HEK293 (cell line): Measurements from ENCODE around the gene PCYOX1L.

Source experiments
- CTCF ChIA-PET: fragments of 350-600 bp; formaldehyde crosslinking; extraction: SDS; loops from one replicate; lab custom pipeline; 2021; ENCODE audit warnings: antibody characterized with exemption; lab: Yijun Ruan, JAX
- POLR2A ChIA-PET: fragments of 300-600 bp; formaldehyde crosslinking; extraction: SDS; loops from one replicate; lab custom pipeline; 2020; ENCODE audit warnings: antibody characterized with exemption, inconsistent platforms; lab: Yijun Ruan, JAX
- H3K27ac ChIP-seq: fragments of 200-500 bp; sonication (Bioruptor generic); 2 replicates; pipeline ENCODE4 v1.5.1; 2014; ENCODE audit warnings: low read depth, low read length, control low read depth, inconsistent platforms; ENCODE audit errors: extremely low read depth
- H3K36me3 ChIP-seq, 2 experiments: fragments of 200-500 bp in 1 of 2; sonication (Bioruptor generic) in 1 of 2; 1 replicate in 1 of 2; 2 replicates in 1 of 2; pipeline ENCODE4 v1.5.1; 2014 to 2017; ENCODE audit warnings: inconsistent platforms in 2 of 2, low read length in 2 of 2; ENCODE audit not compliant: control insufficient read depth in 2 of 2, insufficient read depth in 1 of 2
- H3K4me1 ChIP-seq: fragments of 200-500 bp; sonication (Bioruptor generic); 2 replicates; pipeline ENCODE4 v1.5.1; 2014; ENCODE audit warnings: mild to moderate bottlenecking, low read length, inconsistent platforms; ENCODE audit not compliant: control insufficient read depth, insufficient read depth
- H3K4me3 ChIP-seq: 2 replicates; pipeline ENCODE4 v1.5.1; 2011; ENCODE audit warnings: low read depth, mild to moderate bottlenecking, control low read depth, low read length, moderate library complexity
- H3K9me3 ChIP-seq: fragments of 200-500 bp; sonication (Bioruptor generic); 2 replicates; pipeline ENCODE4 v1.5.1; 2014; ENCODE audit warnings: low read depth, low read length, inconsistent platforms; ENCODE audit not compliant: control insufficient read depth, insufficient read depth
- KLF17 ChIP-seq: fragments of 450-650 bp; formaldehyde crosslinking; IDR thresholded peaks from 2 replicates; pipeline ENCODE4 v1.5.1; 2016; ENCODE audit warnings: missing biosample characterization, missing genetic modification characterization
- REST ChIP-seq: fragments of 450-650 bp; formaldehyde crosslinking; IDR thresholded peaks from 2 replicates; pipeline ENCODE4 v1.5.1; 2016; ENCODE audit warnings: missing biosample characterization, missing genetic modification characterization
- SCRT1 ChIP-seq: fragments of 450-650 bp; formaldehyde crosslinking; IDR thresholded peaks from 2 replicates; pipeline ENCODE4 v1.5.1; 2016; ENCODE audit warnings: missing biosample characterization, missing genetic modification characterization, borderline replicate concordance
- ZBTB26 ChIP-seq: fragments of 450-650 bp; formaldehyde crosslinking; optimal IDR thresholded peaks from 2 replicates; pipeline ENCODE3; 2016; ENCODE audit warnings: missing biosample characterization, mild to moderate bottlenecking, missing genetic modification characterization
- ZBTB6 ChIP-seq: fragments of 450-650 bp; formaldehyde crosslinking; IDR thresholded peaks from 2 replicates; pipeline ENCODE4 v1.5.1; 2017; ENCODE audit warnings: missing biosample characterization, missing genetic modification characterization
- ZBTB7A ChIP-seq: fragments of 450-650 bp; formaldehyde crosslinking; IDR thresholded peaks from 2 replicates; pipeline ENCODE4 v1.5.1; 2016; ENCODE audit warnings: low read depth, missing biosample characterization, missing genetic modification characterization
- ZNF140 ChIP-seq: fragments of 450-650 bp; formaldehyde crosslinking; IDR thresholded peaks from 2 replicates; pipeline ENCODE4 v1.5.1; 2016; ENCODE audit warnings: missing biosample characterization, missing genetic modification characterization
- ZNF148 ChIP-seq: fragments of 450-650 bp; formaldehyde crosslinking; IDR thresholded peaks from 2 replicates; pipeline ENCODE4 v1.5.0; 2017; ENCODE audit warnings: missing biosample characterization, missing genetic modification characterization, borderline replicate concordance
- ZNF184 ChIP-seq: fragments of 450-650 bp; IDR thresholded peaks from 2 replicates; pipeline ENCODE4 v1.5.1; 2018; ENCODE audit warnings: missing biosample characterization, mild to moderate bottlenecking, missing genetic modification characterization
- ZNF19 ChIP-seq: fragments of 450-650 bp; formaldehyde crosslinking; IDR thresholded peaks from 2 replicates; pipeline ENCODE4; 2016; ENCODE audit warnings: missing biosample characterization, missing genetic modification characterization, low read depth
- ZNF324 ChIP-seq: fragments of 450-650 bp; formaldehyde crosslinking; IDR thresholded peaks from 2 replicates; pipeline ENCODE4 v1.5.1; 2016; ENCODE audit warnings: missing biosample characterization, missing genetic modification characterization
- ZNF416 ChIP-seq: fragments of 450-650 bp; formaldehyde crosslinking; IDR thresholded peaks from 2 replicates; pipeline ENCODE4 v1.5.1; 2016; ENCODE audit warnings: missing biosample characterization, missing genetic modification characterization
- ZNF488 ChIP-seq: fragments of 450-650 bp; formaldehyde crosslinking; IDR thresholded peaks from 2 replicates; pipeline ENCODE4 v1.5.1; 2016; ENCODE audit warnings: missing biosample characterization, missing genetic modification characterization
- ZNF518A ChIP-seq: fragments of 450-650 bp; formaldehyde crosslinking; conservative IDR thresholded peaks from 2 replicates; pipeline ENCODE4 v1.5.1; 2016; ENCODE audit warnings: low read depth, missing biosample characterization, missing genetic modification characterization
- ZNF521 ChIP-seq: fragments of 450-650 bp; formaldehyde crosslinking; IDR thresholded peaks from 2 replicates; pipeline ENCODE4 v1.5.1; 2017; ENCODE audit warnings: missing biosample characterization, mild to moderate bottlenecking, missing genetic modification characterization
- ZNF544 ChIP-seq: fragments of 450-650 bp; formaldehyde crosslinking; IDR thresholded peaks from 2 replicates; pipeline ENCODE4 v1.5.0; 2017; ENCODE audit warnings: missing biosample characterization, missing genetic modification characterization
- ZNF585B ChIP-seq: fragments of 450-650 bp; formaldehyde crosslinking; IDR thresholded peaks from 2 replicates; pipeline ENCODE4 v1.5.1; 2016; ENCODE audit warnings: missing biosample characterization, missing genetic modification characterization
- ZNF626 ChIP-seq: fragments of 450-650 bp; sonication (Bioruptor Pico); formaldehyde crosslinking; IDR thresholded peaks from 2 replicates; pipeline ENCODE4 v1.5.1; 2018; ENCODE audit warnings: missing biosample characterization, missing genetic modification characterization, inconsistent platforms
- ZNF785 ChIP-seq: fragments of 450-650 bp; formaldehyde crosslinking; IDR thresholded peaks from 2 replicates; pipeline ENCODE4 v1.5.1; 2016; ENCODE audit warnings: missing biosample characterization, missing genetic modification characterization
- ZNF791 ChIP-seq: fragments of 450-650 bp; formaldehyde crosslinking; IDR thresholded peaks from 2 replicates; pipeline ENCODE4 v1.5.1; 2016; ENCODE audit warnings: missing biosample characterization, missing genetic modification characterization

PCYOX1L gene

GRCh38 chr5:149376104-149376503 lies 18.3 kb downstream of the PCYOX1L start:
- Histone ChIP-seq H3K4me1 (no peaks in the 10 kb centered on the region), H3K36me3 (no peaks in the 10 kb centered on the region), H3K9me3 (no peaks in the 10 kb centered on the region), H3K27ac (no peak overlapping the region), H3K4me3 (no peak overlapping the region)
- TF ChIP-seq ZNF324 (no peak), ZNF140 (tag by site-specific recombination) (no peak), ZNF148 (tag by site-specific recombination) (no peak), ZNF416 (no peak), ZBTB7A (no peak), ZBTB6 (tag by site-specific recombination) (no peak), ZNF518A (tag by site-specific recombination) (no peak), ZNF521 (no peak), ZNF488 (tag by site-specific recombination) (no peak), ZNF544 (no peak), REST (no peak), SCRT1 (tag by site-specific recombination) (no peak), ZNF785 (tag by site-specific recombination) (no peak), ZNF626 (no peak), ZNF585B (no peak), ZNF19 (tag by site-specific recombination) (no peak), KLF17 (tag by site-specific recombination) (no peak), ZNF184 (tag by site-specific recombination) (no peak), ZBTB26 (no peak), ZNF791 (tag by site-specific recombination) (no peak)
- ChIA-PET POLR2A (no interaction called here), CTCF (interaction anchor here (0.7 to 6.8 kb wide), 5 partner anchors 8 to 78 kb away, joined by 3 to 71 read pairs (median 5); no protein-coding TSS in a partner anchor)
